Measurements from ENCODE around the gene GABARAP.

Gene GABARAP

DNA sequence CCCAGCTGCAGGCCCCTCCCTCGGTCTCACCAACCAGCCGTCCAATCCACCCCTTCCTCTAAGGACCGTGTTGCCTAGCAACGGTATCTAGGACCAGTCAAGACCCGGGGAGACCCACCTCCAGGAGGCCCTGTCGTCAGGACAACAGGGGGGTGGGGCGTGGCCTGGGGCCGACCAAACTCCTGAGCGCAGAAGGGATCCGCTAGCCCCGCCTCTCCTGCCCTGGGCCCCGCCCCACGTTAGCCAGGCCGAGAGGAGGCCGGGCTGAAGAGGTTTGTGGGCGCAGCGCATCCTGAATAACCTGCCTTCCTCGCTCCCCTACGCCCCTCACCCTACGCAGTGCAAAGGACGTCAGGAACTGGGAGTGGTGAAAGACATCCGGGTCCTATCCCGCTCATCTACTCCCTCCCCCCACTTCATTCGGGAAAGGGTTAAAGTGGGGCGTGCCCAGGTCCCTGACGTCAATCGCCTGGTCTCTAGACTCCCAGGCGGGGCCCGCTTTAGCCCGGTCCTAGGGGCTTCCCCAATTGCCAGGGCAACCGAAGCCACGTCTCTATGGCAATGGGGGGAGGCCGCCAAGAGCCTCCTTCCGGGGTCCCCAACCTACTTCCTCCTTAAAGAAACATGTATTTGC is 37.3 kb downstream of the GABARAP start:
- DNase-seq: peak; percentile 61

DNA sequence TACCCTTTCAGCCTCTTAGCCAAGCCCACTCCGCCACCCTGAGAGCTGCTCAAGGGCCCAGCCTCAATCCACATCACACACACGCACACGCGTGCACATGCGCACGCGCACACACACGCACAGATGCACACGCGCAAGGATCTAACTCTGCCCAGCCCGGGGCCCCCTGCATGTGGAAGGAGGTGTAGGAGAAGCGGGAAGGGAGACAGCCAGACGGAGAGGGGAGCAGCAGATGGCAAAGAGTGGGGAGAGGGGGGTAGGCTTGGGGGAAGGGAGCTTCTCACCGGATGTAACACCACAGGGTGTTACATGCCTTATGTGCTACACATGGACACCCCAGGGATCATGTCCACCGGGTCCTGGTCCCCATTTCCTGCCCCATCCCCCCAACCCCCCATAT is 37.9 kb downstream of the GABARAP start:
- DNase-seq: no peak

DNA sequence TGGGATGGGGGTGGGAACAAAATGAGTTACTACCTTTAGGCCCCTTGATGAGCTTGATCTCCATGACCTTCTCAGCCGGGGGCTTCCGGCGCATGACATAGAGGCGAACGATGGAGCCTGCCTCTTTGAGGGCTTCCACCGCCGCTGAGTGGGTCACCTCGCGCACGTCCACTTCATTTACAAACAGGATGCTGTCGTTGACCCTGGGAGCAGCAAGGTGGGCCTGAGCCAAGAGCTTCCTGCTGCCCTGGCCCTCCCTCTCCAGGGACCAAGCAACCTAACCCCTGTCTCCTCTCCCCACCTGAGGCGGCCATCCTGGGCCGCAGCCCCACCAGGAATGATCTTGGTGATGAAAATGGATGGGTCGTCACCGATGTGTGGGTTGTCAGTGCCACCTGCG is 38.9 kb downstream of the GABARAP start:
- DNase-seq: no peak

DNA sequence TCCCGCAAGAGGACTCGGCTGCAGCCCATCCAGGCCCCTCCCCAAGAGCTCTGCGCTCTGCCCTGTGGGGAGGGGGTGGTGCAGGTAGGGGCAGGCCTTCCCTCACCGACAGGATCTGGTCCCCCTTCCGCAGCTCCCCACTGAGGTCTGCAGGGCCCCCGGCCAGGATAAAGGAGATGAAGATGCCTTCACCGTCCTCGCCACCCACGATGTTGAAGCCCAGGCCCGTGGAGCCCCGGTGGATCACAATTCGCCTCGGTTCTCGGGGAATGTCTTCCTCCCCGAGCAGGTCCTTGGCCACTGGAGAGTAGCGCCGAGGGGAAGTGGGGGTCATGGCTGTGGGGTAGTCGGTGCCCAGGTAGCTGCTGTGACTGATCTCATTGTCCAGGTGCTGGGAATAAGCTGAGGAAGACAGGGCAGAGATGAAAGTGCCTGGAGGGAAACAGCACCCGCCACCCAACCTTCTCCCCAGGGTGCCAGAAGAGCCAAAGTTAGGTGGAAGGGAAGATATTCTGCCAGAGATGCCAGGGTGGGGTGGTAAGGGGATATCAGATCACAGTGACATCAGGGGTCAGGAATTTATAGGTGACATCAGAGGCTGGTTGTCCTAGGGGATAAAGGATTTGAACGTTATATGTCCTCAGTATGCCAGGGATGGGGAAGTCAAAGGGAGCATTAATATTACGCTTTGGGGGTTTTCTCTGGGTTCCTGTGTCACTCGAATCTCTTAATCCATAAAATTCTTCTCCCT is 45.4 kb downstream of the GABARAP start:
- DNase-seq: no peak

DNA sequence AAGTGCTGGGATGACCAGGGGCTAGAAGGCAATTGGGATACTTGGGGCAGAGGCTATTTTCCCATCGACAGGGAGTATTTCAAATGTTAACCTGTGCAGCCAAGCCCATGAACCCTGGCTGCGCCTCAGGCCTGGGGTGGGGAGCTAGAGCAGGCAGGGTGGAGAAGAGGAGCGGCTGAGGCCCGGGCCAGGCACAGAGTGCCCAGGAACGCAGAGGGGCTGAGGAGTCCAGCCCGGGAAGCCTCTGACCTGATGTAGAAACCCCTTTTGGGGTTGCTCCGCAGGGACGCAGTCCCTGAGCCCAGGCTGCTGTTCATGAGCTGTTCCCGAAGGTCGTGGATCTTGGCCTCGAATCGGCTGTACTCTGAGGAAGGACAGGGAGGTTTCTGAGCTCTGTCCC is 46.3 kb downstream of the GABARAP start:
- no peak for DNase-seq

DNA sequence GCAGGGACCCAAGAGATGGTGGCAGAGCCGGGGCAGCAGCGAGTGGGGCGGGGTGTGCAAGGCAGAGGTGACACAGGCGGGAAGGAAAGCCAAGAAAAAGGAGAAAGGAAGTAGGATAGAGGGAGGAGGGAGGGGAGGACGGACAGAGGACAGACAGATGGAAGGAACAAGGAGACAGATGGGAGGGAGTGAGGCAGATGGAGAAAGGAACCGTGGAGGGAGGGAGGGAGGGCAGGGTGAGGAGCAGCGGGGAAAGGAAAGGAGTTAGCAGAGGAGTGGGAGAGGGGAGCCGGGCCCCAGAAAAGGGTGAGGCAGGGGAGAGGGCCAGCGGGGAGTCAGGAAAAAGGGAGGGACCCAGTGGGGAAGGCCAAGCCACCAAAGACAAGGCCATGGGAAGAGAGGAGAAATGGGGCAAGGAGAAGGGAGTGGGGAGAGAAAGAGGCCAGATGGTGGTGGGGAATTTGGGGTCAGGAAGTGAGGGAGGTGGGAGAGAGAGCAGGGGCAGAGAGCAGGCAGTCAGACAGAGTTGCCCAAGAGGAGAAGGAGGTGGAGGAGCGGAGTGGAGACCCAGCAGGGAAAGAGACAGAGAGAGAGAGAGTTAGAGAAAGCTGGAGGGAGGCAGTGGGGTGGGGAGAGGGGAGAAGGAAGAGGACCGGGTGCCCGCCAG is 49.8 kb downstream of the GABARAP start:
- DNase-seq: no peak

DNA sequence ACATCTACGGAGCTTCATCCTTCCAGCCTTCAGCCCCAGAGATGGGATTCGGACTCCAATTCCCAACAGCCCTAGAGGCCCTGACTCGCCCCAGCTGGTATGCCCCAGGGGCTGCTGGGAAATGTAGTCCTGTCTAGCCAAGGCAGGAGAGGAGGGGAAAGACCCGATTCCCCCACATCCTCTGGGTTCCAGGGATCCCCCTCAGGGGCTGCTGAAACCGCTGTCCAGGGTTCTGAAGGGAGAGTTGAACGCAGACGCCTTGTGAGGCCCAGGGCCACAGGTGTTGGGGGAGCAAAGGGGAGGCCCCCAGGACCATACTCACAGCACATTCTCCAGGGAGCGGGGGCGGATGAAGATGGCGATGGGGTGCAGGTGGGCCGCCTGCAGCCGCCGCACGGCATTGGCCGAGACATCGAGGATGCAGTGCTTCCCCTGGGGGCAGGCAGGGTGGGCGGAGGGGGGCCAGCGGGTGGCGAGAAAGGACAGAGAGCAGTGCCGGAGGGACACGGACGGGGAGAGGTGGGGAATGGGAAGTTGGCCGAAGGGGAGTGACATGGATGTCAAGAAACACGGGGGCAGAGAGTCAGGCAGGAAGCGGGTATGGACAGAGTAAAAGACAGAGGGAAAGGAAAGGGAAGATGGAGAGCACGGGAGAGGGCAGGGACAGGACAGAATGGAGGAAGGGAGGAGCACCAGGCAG is 50.5 kb downstream of the GABARAP start:
- DNase-seq: no peak

DNA sequence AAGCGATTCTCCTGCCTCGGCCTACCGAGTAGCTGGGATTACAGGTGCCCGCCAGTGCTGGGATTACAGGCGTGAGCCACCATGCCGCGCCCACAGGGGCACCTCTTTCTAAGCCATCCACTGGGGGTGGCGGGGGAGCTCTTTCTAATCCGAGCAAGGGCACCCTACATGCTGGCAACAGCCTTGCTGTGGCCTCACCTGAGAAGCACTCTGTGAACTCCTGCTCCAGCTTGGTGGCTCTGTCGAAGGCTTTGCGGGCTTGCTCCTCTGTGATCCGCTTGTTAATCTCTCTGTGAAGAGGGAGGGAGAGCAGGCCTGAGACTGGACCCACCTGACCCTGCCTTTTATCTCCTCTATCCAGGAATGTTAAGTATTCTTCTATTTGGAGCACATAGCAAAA is 51.2 kb downstream of the GABARAP start:
- no peak for DNase-seq

DNA sequence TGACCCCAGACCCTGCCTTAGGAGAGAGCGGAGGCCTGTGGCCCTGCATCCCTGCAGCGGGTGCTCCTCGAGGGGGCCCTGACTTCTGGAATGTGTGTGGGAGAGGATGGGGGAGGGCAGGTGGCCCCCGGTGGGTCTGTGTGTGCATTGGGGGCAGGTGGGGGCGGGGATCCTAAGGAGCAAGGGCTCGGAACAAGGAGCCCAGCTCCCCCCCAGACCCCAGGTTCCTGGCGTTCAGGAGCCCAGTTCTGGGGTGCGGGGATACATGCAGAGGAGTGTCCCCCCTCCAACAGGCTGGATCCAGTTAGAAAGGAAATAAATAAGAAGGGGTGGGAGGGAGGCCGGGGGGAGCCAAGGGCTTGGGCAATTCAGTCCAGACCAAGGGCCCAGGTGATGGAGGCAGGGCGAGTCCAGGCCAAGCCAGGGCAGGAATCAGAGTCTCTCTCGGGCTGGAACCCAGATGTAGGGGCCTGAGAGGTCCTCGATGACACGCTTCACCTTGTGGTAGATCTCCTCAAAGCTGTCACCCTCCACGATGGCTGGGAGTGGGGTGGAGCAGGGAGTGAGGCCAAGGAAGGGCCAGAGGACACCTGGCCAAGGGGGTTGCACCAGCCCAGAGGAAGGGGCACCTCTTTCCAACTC is 51.9 kb downstream of the GABARAP start:
- DNase-seq: no peak
